Thyroid gland (tissue), 4 donors: ENCODE measurements around the gene BFSP1.
A peak's percentile ranks its signal among the peaks of the same experiment; 100 is the strongest.

Experiments
- POLR2A ChIP-seq, 2 donors: fragments of 450-650 bp; IDR thresholded peaks; one replicate each; pipeline ENCODE4 v1.6.1; 2017; ENCODE audit warnings: antibody characterized with exemption in 2 of 2, mild to moderate bottlenecking in 2 of 2, moderate library complexity in 1 of 2
- TF ChIP-seq, protein P1 (sequence below), 6 experiments: fragments of 200-600 bp in 3 of 6; fragments of 450-650 bp in 3 of 6; sonication (generic) in 3 of 6; IDR thresholded peaks; one replicate each; pipeline ENCODE4 v1.5.1; 2016 to 2019; ENCODE audit warnings: antibody characterized with exemption in 6 of 6, mild to moderate bottlenecking in 2 of 6, inconsistent platforms in 1 of 6, moderate library complexity in 1 of 6

DNA sequence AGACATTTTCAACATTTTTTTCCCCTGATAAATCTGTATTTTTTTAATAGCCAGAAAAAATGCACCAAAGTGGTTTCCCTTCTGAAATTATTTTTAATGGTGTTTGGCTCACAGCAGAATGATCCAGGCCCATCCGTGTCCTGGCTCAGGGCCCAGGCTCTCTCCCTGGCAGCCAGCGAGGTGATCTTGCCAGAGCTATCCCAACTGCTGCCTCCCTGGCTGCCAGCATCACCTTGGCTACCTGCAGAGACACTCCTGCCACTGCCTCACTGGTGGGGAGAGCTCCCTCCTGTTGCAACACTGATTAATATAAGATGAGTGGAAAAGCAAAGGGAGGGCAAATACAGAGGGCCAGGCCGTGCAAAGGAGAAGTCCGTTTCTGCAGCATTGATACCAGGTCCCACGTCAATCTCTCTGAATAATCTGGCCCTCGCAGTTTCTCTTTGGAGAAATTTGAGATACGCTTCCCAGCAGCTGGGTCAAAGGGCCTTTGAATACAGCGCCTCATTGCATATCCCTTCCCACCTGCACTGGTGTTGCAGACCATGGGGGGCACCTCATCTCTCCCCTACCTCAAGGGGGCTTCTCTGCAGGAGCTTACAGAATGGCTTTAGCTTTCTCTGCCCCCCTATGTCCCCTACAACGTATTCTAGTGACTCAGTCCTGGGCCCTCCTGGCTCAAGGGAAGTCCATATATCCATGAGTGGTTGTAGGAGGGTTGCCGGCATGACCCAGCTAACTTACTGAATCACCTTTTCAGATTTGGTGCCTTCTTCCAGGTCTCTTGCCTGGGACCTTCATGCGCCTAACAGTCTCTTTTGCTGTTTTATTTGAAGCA is 25.9 kb upstream of the BFSP1 start:
- TF ChIP-seq POLR2A (IDR thresholded peaks at IDR 0.05), result peak in 1 of 2 donors; percentile 49
- TF ChIP-seq, protein P1, sequence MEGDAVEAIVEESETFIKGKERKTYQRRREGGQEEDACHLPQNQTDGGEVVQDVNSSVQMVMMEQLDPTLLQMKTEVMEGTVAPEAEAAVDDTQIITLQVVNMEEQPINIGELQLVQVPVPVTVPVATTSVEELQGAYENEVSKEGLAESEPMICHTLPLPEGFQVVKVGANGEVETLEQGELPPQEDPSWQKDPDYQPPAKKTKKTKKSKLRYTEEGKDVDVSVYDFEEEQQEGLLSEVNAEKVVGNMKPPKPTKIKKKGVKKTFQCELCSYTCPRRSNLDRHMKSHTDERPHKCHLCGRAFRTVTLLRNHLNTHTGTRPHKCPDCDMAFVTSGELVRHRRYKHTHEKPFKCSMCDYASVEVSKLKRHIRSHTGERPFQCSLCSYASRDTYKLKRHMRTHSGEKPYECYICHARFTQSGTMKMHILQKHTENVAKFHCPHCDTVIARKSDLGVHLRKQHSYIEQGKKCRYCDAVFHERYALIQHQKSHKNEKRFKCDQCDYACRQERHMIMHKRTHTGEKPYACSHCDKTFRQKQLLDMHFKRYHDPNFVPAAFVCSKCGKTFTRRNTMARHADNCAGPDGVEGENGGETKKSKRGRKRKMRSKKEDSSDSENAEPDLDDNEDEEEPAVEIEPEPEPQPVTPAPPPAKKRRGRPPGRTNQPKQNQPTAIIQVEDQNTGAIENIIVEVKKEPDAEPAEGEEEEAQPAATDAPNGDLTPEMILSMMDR (IDR thresholded peaks at IDR 0.05), result no peak
